Measurements from ENCODE around the gene WDFY3. TPM values are rescaled to one million over a fixed set of nuclear protein-coding genes. Genes with fewer than 3 reads are reported as not detected.

The WDFY3 gene
- total RNA-seq, 4 donors from 2014 or later = 35.9 to 146 (median 95.0) TPM

GRCh38 chr4:84895283-84895682, 71.2 kb downstream of the WDFY3 start:
- H3K4me3 ChIP-seq = no peak overlapping the region
- no peaks in the 10 kb centered on the region for H3K4me1 ChIP-seq
- no peak overlapping the region for H3K27ac ChIP-seq
- TF ChIP-seq POLR2A (IDR thresholded peaks at IDR 0.05) (no peak), CTCF (IDR thresholded peaks at IDR 0.05) (no peak)
- H3K36me3 ChIP-seq = no peaks in the 10 kb centered on the region
- intact Hi-C loops (cut with DNase I; ENCODE audit: low total_unique reads) = no loop called here
- no peak for DNase-seq
- H3K27me3 ChIP-seq = no peaks in the 10 kb centered on the region
- no peaks in the 10 kb centered on the region for H3K9me3 ChIP-seq

- DNase-seq = no peak
- intact Hi-C loops (cut with DNase I; ENCODE audit: low total_unique reads) = no loop called here
- H3K27me3 ChIP-seq = no peaks in the 10 kb centered on the region
- H3K27ac ChIP-seq = no peak overlapping the region
- no peak for TF ChIP-seq POLR2A (IDR thresholded peaks at IDR 0.05)
- no peak for TF ChIP-seq CTCF (IDR thresholded peaks at IDR 0.05)
- no peaks in the 10 kb centered on the region for H3K9me3 ChIP-seq
- no peaks in the 10 kb centered on the region for H3K36me3 ChIP-seq
- no peak overlapping the region for H3K4me3 ChIP-seq
- H3K4me1 ChIP-seq = no peaks in the 10 kb centered on the region
Observed at GRCh38 chr4:84894621-84895020, 71.9 kb downstream of the WDFY3 start.

GRCh38 chr4:84892950-84893349, 73.5 kb downstream of the WDFY3 start:
- no peaks in the 10 kb centered on the region for H3K4me1 ChIP-seq

GRCh38 chr4:84887824-84888223, 78.7 kb downstream of the WDFY3 start:
- H3K27ac ChIP-seq = no peak overlapping the region
- intact Hi-C loops (cut with DNase I; ENCODE audit: low total_unique reads) = no loop called here

More at GRCh38 chr4:84892950-84893349, 73.5 kb downstream of the WDFY3 start:
- Histone ChIP-seq H3K27me3 (no peaks in the 10 kb centered on the region), H3K4me3 (no peak overlapping the region), H3K9me3 (no peaks in the 10 kb centered on the region), H3K36me3 (no peaks in the 10 kb centered on the region), H3K27ac (no peak overlapping the region)
- intact Hi-C loops (cut with DNase I; ENCODE audit: low total_unique reads) = no loop called here
- DNase-seq = no peak
- TF ChIP-seq POLR2A (IDR thresholded peaks at IDR 0.05) (no peak), CTCF (IDR thresholded peaks at IDR 0.05) (no peak)

GRCh38 chr4:84879651-84880200, 86.8 kb downstream of the WDFY3 start:
- no peaks in the 10 kb centered on the region for H3K4me1 ChIP-seq
- no peak overlapping the region for H3K27ac ChIP-seq
- intact Hi-C loops (cut with DNase I; ENCODE audit: low total_unique reads) = no loop called here
- no peaks in the 10 kb centered on the region for H3K9me3 ChIP-seq
- TF ChIP-seq CTCF (IDR thresholded peaks at IDR 0.05) (no peak), POLR2A (IDR thresholded peaks at IDR 0.05) (no peak)
- DNase-seq = no peak
- no peak overlapping the region for H3K4me3 ChIP-seq
- no peaks in the 10 kb centered on the region for H3K27me3 ChIP-seq
- no peaks in the 10 kb centered on the region for H3K36me3 ChIP-seq

More at GRCh38 chr4:84887824-84888223, 78.7 kb downstream of the WDFY3 start:
- TF ChIP-seq POLR2A (IDR thresholded peaks at IDR 0.05) (no peak), CTCF (IDR thresholded peaks at IDR 0.05) (no peak)
- Histone ChIP-seq H3K36me3 (no peaks in the 10 kb centered on the region), H3K4me3 (no peak overlapping the region), H3K27me3 (no peaks in the 10 kb centered on the region), H3K9me3 (no peaks in the 10 kb centered on the region), H3K4me1 (no peaks in the 10 kb centered on the region)
- DNase-seq = no peak

Data from uterus (tissue), 4 donors.